GM06990 (cell line): ENCODE data around the gene WRAP53.
A peak's percentile ranks its signal among the peaks of the same experiment; 100 is the strongest.

Experiments used
- DNase-seq: peaks from one replicate; pipeline ENCODE4 v3.0.0-alpha.2; 2011; ENCODE audit not compliant: insufficient read length; ENCODE audit errors: extremely low read depth
- H3K27me3 ChIP-seq: replicated peaks from 2 replicates; pipeline ENCODE4 v1.6.0; 2011; ENCODE audit warnings: low read length; ENCODE audit not compliant: control insufficient read depth, insufficient read depth
- H3K36me3 ChIP-seq: 2 replicates; pipeline ENCODE4 v1.5.1; 2011; ENCODE audit warnings: low read length; ENCODE audit not compliant: control insufficient read depth, insufficient read depth
- H3K4me3 ChIP-seq: replicated peaks from 2 replicates; pipeline ENCODE4 v1.5.1; 2011; ENCODE audit warnings: low read depth, mild to moderate bottlenecking, control low read depth, low read length
- CTCF ChIP-seq: IDR thresholded peaks from 2 replicates; pipeline ENCODE4 v1.5.1; 2011; ENCODE audit warnings: low read length, control low read depth, mild to moderate bottlenecking, inconsistent platforms; ENCODE audit not compliant: insufficient read depth, poor library complexity, severe bottlenecking

The WRAP53 gene

GRCh38 chr17:7674934-7675333 lies 13.3 kb upstream of the WRAP53 start:
- no peak for TF ChIP-seq CTCF
- peaks cover 30% of the 10 kb centered on the region for H3K36me3 ChIP-seq
- H3K4me3 ChIP-seq, result no peak overlapping the region
- no peaks in the 10 kb centered on the region for H3K27me3 ChIP-seq
- no peak for DNase-seq

- no peak overlapping the region for H3K4me3 ChIP-seq
- peaks cover 26% of the 10 kb centered on the region for H3K36me3 ChIP-seq
- no peaks in the 10 kb centered on the region for H3K27me3 ChIP-seq
- DNase-seq, result no peak
- no peak for TF ChIP-seq CTCF
Measured at GRCh38 chr17:7676533-7676932, 11.7 kb upstream of the WRAP53 start.

GRCh38 chr17:7677388-7678067 lies 10.7 kb upstream of the WRAP53 start:
- H3K36me3 ChIP-seq, result peaks cover 24% of the 10 kb centered on the region
- no peak for TF ChIP-seq CTCF
- DNase-seq, result no peak
- H3K4me3 ChIP-seq, result no peak overlapping the region
- H3K27me3 ChIP-seq, result no peaks in the 10 kb centered on the region

DNA sequence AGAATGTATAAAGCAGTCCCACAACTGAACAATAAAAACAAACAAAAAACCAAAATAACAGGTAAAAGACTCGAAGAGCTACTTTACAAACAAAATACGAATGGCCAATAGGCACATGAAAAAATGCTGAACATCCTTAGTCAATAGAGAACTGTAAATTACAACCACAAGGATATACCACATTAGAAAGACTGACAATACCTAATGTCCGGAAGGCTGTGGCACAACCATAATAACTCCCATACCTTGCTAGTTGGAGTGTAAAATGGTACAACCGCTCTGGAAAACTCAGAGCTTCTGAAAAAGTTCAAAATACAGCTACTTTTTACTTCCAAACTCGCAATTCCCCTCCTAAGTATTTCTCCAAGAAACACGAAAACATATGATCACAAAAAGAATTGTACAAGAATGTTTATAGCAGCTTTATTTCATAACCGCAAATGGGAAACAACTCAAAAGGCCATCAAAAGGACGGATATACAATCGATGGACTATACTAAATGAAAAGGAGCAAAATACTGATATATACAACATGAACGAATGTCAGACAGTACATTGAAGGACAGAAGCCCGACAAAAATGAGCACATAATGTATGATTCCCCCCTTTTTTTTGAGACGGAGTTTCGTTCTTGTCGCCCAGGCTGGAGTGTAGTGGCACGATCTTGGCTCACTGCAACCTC lies 3.3 kb upstream of the WRAP53 start:
- Histone ChIP-seq H3K27me3 (no peaks in the 10 kb centered on the region), H3K4me3 (peak overlapping the region; percentile 100), H3K36me3 (no peaks in the 10 kb centered on the region; the same call in 1 of the 2 replicates)
- no peak for TF ChIP-seq CTCF
- DNase-seq, result no peak

DNA sequence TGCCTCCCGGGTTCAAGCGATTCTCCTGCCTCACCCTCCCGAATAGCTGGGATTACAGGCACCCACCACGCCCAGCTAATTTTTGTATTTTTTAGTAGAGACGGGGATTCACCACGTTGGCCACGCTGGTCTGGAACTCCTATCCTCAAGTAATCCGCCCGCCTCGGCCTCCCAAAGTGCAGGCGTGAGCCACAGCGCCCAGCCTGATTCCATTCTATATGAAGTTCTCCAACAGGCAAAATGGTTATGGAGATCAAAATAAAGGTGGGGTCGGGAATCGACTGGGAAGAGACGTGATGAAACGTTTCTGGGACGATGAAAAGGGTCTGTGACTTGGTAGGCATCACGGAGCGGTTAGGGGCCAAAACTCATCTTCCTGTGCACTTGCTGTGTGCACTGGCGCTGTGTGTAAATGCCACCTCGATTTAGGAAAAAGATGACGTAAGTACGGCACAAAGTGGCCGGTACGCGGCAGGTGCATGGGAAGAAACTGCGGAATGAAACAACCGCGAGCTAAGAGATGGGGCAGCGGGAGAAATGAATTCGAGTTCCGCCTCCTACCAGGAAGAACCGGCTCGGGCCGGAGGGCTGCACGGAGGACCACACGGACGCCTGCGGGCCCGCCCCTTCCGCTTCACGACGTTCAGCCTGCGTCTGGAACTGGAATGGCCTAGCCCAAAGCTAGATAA lies 2.6 kb upstream of the WRAP53 start:
- Histone ChIP-seq H3K4me3 (peak overlapping the region; percentile 100), H3K27me3 (no peaks in the 10 kb centered on the region), H3K36me3 (no peaks in the 10 kb centered on the region; the same call in none of the 2 replicates)
- peak; percentile 95 for DNase-seq
- no peak for TF ChIP-seq CTCF
